Frontal cortex (tissue), 4 donors: Measurements from ENCODE around the gene TENM4. TPM values are rescaled to one million over a fixed set of nuclear protein-coding genes. Genes with fewer than 3 reads are reported as not detected.
"Not testable (repeated sequence)": the region's sequence is repeated elsewhere in the genome, so short reads cannot be mapped to it uniquely, and the experiment has no call there.

Experiments
- DNase-seq, 2 donors: peaks; one replicate each; pipeline ENCODE4 v3.0.0; 2012; ENCODE audit warnings: low spot score in 2 of 2
- FAIRE-seq: peaks from 2 replicates; lab custom pipeline; 2012; peaks lifted over from hg19 to GRCh38; lab: Jason Lieb, UNC
- total RNA-seq: library from RNA; depleted of rRNA; stranded (reverse); fragments of >200 nt; gene quantifications from one replicate; pipeline ENCODE4 v1.2.3, GENCODE V29; 2014
- donor health status: control.
- donor health status: control.
- donor health status: control.

TENM4 gene
- total RNA-seq, 1 donor from 2014 or later = 55.0 TPM

GRCh38 chr11:78642979-78643675 lies 797.7 kb downstream of the TENM4 start:
- DNase-seq = no peak
- FAIRE-seq = no peak

GRCh38 chr11:78641541-78641940 lies 799.3 kb downstream of the TENM4 start:
- no peak for FAIRE-seq

GRCh38 chr11:78638704-78639380 lies 802.0 kb downstream of the TENM4 start:
- DNase-seq (no peak), FAIRE-seq (no peak)

More at GRCh38 chr11:78641541-78641940, 799.3 kb downstream of the TENM4 start:
- DNase-seq = no peak

- not testable (repeated sequence) for FAIRE-seq, DNase-seq
Measured at GRCh38 chr11:78637527-78637926, 803.3 kb downstream of the TENM4 start.

- DNase-seq = no peak
Measured at GRCh38 chr11:78635814-78636506, 804.9 kb downstream of the TENM4 start.

GRCh38 chr11:78633516-78634310 lies 807.1 kb downstream of the TENM4 start:
- no peak for FAIRE-seq
- DNase-seq = no peak

More at GRCh38 chr11:78635814-78636506, 804.9 kb downstream of the TENM4 start:
- FAIRE-seq = no peak

GRCh38 chr11:78630561-78631303 lies 810.1 kb downstream of the TENM4 start:
- FAIRE-seq (no peak), DNase-seq (no peak)

GRCh38 chr11:78630155-78630554 lies 810.7 kb downstream of the TENM4 start:
- FAIRE-seq = no peak
- no peak for DNase-seq

- FAIRE-seq (no peak), DNase-seq (no peak)
Measured at GRCh38 chr11:78622666-78623065, 818.2 kb downstream of the TENM4 start.

- DNase-seq (no peak), FAIRE-seq (no peak)
Measured at GRCh38 chr11:78620159-78620558, 820.7 kb downstream of the TENM4 start.

GRCh38 chr11:78615724-78616123 lies 825.1 kb downstream of the TENM4 start:
- no peak for FAIRE-seq
- no peak for DNase-seq

GRCh38 chr11:78613378-78613813 lies 827.4 kb downstream of the TENM4 start:
- DNase-seq (no peak), FAIRE-seq (no peak)

GRCh38 chr11:78612721-78613377 lies 828.0 kb downstream of the TENM4 start:
- FAIRE-seq = no peak
- no peak for DNase-seq

- not testable (repeated sequence) for FAIRE-seq, DNase-seq
Measured at GRCh38 chr11:78609321-78609720, 831.5 kb downstream of the TENM4 start.

- FAIRE-seq = no peak
Measured at GRCh38 chr11:78607696-78608095, 833.1 kb downstream of the TENM4 start.

GRCh38 chr11:78606667-78607066 lies 834.2 kb downstream of the TENM4 start:
- FAIRE-seq = no peak
- no peak for DNase-seq

More at GRCh38 chr11:78607696-78608095, 833.1 kb downstream of the TENM4 start:
- no peak for DNase-seq

GRCh38 chr11:78605296-78605695 lies 835.5 kb downstream of the TENM4 start:
- FAIRE-seq (no peak), DNase-seq (no peak)

- FAIRE-seq = no peak
- DNase-seq = no peak
Measured at GRCh38 chr11:78603792-78604191, 837.0 kb downstream of the TENM4 start.
